ENCODE measurements around the gene STK32A.

GRCh38 chr5:147259837-147260236, 25.0 kb downstream of the STK32A start:
- TF ChIP-seq CTCF (IDR thresholded peaks at IDR 0.05; ENCODE audit: borderline replicate concordance, extremely low read depth, low read length, poor library complexity, severe bottlenecking): no peak
- no peak for TF ChIP-seq EZH2 (IDR thresholded peaks at IDR 0.05; ENCODE audit: borderline replicate concordance, low read depth, low read length, severe bottlenecking)

Measured in DND-41 (cell line).